SK-N-MC (cell line): ENCODE data around the gene LMO2.

ENCODE experiments used
- EZH2 ChIP-seq: fragments of 200-600 bp; sonication (generic); IDR thresholded peaks from one replicate; pipeline ENCODE4 v1.6.1; 2017; ENCODE audit warnings: antibody characterized with exemption
- POLR2AphosphoS5 ChIP-seq: IDR thresholded peaks from 2 replicates; pipeline ENCODE4 v1.6.1; 2012; ENCODE audit warnings: mild to moderate bottlenecking, low read depth, low read length, borderline replicate concordance

DNA sequence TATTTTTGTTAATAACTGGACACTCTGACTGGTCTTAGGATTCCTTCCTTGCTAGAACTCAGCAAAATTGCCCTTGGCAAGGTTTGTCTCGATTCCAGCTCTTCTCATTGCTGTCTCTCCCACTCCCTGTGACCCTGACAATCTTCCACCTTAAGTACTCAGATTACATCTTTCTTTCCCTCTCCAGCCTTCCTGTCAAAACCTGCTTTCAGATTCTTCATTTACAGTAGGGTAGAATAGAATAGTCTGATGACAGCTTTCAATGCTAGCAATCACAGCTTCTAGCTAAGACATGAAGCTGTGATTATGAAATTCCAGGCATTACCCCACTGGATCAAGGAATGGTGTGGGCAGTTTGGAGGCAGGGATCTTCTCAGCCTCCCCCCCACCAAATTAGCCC lies 39.2 kb upstream of the LMO2 start:
- TF ChIP-seq POLR2AphosphoS5: no peak
- TF ChIP-seq EZH2: no peak
